ENCODE results near the gene FILIP1. TPM values are rescaled to one million over a fixed set of nuclear protein-coding genes. Genes with fewer than 3 reads are reported as not detected.

Gene FILIP1
- total and polyA plus RNA-seq, 2 of the 8 experiments (the other 6 are each of a cell fraction or from before 2014, with no cell fraction given): 2.4 to 5.7 TPM

DNA sequence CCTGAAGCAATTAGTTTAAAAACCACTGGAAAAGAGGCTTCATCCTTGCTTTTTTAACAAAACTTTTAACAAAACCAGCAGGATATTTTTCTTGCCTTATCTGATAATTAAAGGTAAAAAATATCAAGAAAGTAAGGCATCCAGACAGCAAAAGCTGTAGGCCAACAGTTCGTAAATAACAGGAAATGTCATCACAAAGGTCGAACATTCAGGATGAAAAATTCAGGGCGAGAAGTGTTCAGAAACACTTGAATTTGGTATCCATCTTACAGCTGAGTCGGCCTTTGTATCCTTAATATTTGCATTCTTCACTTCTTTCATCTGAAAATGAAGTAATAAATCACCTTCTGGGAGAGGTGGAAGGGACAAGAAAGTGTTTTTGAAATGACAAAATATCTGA, 8.2 kb upstream of the FILIP1 start:
- Histone ChIP-seq H2BK120ac (replicated peaks; ENCODE audit: low read depth, low read length) (no peak overlapping the region), H2BK12ac (ENCODE audit: low read depth, low read length) (no peak overlapping the region), H3K9me3 (ENCODE audit: insufficient read depth in 2 of 2, low read depth in 1 of 2, low read length in 1 of 2) (no peaks in the 10 kb centered on the region), H3K23me2 (ENCODE audit: low read depth, low read length) (no peaks in the 10 kb centered on the region), H3K79me2 (ENCODE audit: control insufficient read depth in 1 of 2, insufficient read depth in 2 of 2, low read length in 2 of 2) (no peaks in the 10 kb centered on the region), H3K14ac (ENCODE audit: insufficient read length) (no peak overlapping the region), H2BK20ac (ENCODE audit: low read length) (no peak overlapping the region), H3K18ac (ENCODE audit: extremely low read depth, low read length) (no peak overlapping the region), H3K4me3 (ENCODE audit: extremely low read depth in 1 of 4, insufficient read depth in 2 of 4, low read depth in 3 of 4, low read length in 4 of 4) (no peak overlapping the region), H4K5ac (ENCODE audit: insufficient read length, low read depth, low read length) (no peak overlapping the region), H3K4ac (replicated peaks; ENCODE audit: insufficient read length, low read depth, low read length) (no peak overlapping the region), H4K8ac (ENCODE audit: extremely low read depth, insufficient read depth, low read length) (no peak overlapping the region), H3K27me3 (replicated peaks in 1 of 4; ENCODE audit: control insufficient read depth in 3 of 4, extremely low read depth in 1 of 4, insufficient read depth in 3 of 4, low read length in 3 of 4) (no peaks in the 10 kb centered on the region), H4K20me1 (replicated peaks in 1 of 2; ENCODE audit: control insufficient read depth in 1 of 2, insufficient read depth in 2 of 2, low read length in 2 of 2) (no peaks in the 10 kb centered on the region), H3K56ac (replicated peaks; ENCODE audit: insufficient read length, low read depth, low read length) (no peak overlapping the region), H3K4me2 (ENCODE audit: insufficient read depth in 1 of 2, low read depth in 2 of 2, low read length in 2 of 2) (no peak overlapping the region), H2AK5ac (ENCODE audit: low read depth, low read length) (no peak overlapping the region), H2BK15ac (ENCODE audit: low read length) (no peak overlapping the region), H3K79me1 (ENCODE audit: low read depth, low read length) (no peaks in the 10 kb centered on the region), H2AFZ (ENCODE audit: low read length) (peak overlapping the region; percentile 85), H2BK5ac (ENCODE audit: low read depth, low read length) (no peak overlapping the region), H3K23ac (ENCODE audit: insufficient read length) (no peak overlapping the region), H3K27ac (ENCODE audit: low read depth, low read length) (no peak overlapping the region), H3K36me3 (ENCODE audit: control insufficient read depth in 2 of 4, insufficient read depth in 4 of 4, low read length in 3 of 4) (no peaks in the 10 kb centered on the region; a peak in 1 of 8 replicates), H4K91ac (replicated peaks; ENCODE audit: insufficient read length, low read length) (no peak overlapping the region), H3K9ac (replicated peaks in 1 of 4; ENCODE audit: extremely low read depth in 1 of 4, low read depth in 3 of 4, low read length in 3 of 4) (no peak overlapping the region), H3K4me1 (replicated peaks in 1 of 4; ENCODE audit: control insufficient read depth in 3 of 4, insufficient read depth in 4 of 4, low read length in 3 of 4) (no peaks in the 10 kb centered on the region; a peak in 1 of 7 replicates)
- no peak for FAIRE-seq
- POLR2A ChIA-PET (ENCODE audit: partially characterized antibody): no interaction called here
- WGBS, 2 experiments (ENCODE audit: extremely low coverage in 1 of 2, insufficient coverage in 1 of 2, insufficient read length in 1 of 2, insufficient replicate concordance in 2 of 2, low coverage in 1 of 2, low lambda C conversion rate in 2 of 2, missing lambda C conversion rate in 1 of 2): 87% methylated on average over 4 of the region's 4 CpGs; no CpG with 5 or more reads in 1 of the 2 experiments
- CTCF ChIA-PET (ENCODE audit: partially characterized antibody): interaction anchor here (0.7 to 1.6 kb wide), 3 partner anchors 25 to 235 kb away, joined by 3 read pairs; no protein-coding TSS in a partner anchor
- no peak for DNase-seq (ENCODE audit: low read depth in 1 of 2, low spot score in 2 of 2)
- no peak for TF ChIP-seq CHD1 (IDR thresholded peaks at IDR 0.05; ENCODE audit: low read depth, low read length)
- TF ChIP-seq CHD2 (IDR thresholded peaks at IDR 0.05; ENCODE audit: low read length): no peak
- TF ChIP-seq BCL11A (IDR thresholded peaks at IDR 0.05; ENCODE audit: low read depth in 2 of 2, low read length in 2 of 2): no peak
- TF ChIP-seq EP300 (IDR thresholded peaks at IDR 0.05; ENCODE audit: borderline replicate concordance in 1 of 2, low read depth in 2 of 2, low read length in 2 of 2): no peak
- no peak for TF ChIP-seq EZH2 (IDR thresholded peaks at IDR 0.05; ENCODE audit: low read depth, low read length, severe bottlenecking)
- TF ChIP-seq, protein P1, sequence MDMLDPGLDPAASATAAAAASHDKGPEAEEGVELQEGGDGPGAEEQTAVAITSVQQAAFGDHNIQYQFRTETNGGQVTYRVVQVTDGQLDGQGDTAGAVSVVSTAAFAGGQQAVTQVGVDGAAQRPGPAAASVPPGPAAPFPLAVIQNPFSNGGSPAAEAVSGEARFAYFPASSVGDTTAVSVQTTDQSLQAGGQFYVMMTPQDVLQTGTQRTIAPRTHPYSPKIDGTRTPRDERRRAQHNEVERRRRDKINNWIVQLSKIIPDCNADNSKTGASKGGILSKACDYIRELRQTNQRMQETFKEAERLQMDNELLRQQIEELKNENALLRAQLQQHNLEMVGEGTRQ (IDR thresholded peaks at IDR 0.05; ENCODE audit: low read length): no peak
- TF ChIP-seq CBX8 (IDR thresholded peaks at IDR 0.05; ENCODE audit: borderline replicate concordance, low read depth, low read length): no peak
- no peak for TF ChIP-seq RFX5 (IDR thresholded peaks at IDR 0.05; ENCODE audit: borderline replicate concordance, low read depth, low read length)
- TF ChIP-seq SIX5 (IDR thresholded peaks at IDR 0.05; ENCODE audit: low read depth, low read length): no peak
- no peak for TF ChIP-seq RAD21 (IDR thresholded peaks at IDR 0.05 in 1 of 2, conservative IDR thresholded peaks at IDR 0.05 in 1 of 2; ENCODE audit: low read depth in 2 of 2, low read length in 2 of 2)
- TF ChIP-seq NRF1 (IDR thresholded peaks at IDR 0.05; ENCODE audit: low read depth, low read length): no peak
- TF ChIP-seq TBP (IDR thresholded peaks at IDR 0.05; ENCODE audit: low read depth, low read length): no peak
- TF ChIP-seq CREB1 (IDR thresholded peaks at IDR 0.05): no peak
- TF ChIP-seq TAF1 (IDR thresholded peaks at IDR 0.05; ENCODE audit: low read depth, low read length): no peak

All from H1 (cell line).